Measurements from ENCODE around the gene IL17F. TPM values are rescaled to one million over a fixed set of nuclear protein-coding genes. Genes with fewer than 3 reads are reported as not detected.

Gene IL17F
- total RNA-seq, result not detected

DNA sequence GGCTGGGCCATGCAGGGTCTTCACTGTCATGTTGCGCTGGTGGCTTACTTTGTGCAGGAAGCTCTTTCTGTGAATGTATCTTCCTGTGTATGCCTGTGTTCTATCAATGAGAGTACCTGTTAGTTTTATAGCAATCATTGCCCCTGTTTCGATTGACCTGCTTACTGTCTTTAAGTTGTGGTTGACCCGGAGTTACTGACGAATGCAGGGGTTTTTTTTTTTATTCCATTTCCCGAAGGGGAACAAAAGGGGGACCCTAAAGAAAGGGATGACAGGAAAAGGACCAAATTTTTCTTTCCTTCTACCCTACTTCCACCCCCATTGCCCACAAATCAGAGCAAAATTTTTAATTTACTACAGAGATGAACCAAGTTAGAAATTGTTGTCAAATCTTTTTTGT is at the start of gene IL17F:
IL17F (minus strand) TSS at position 101 of the 400 bp plus-strand sequence; CDS start at position 30, 71 bp downstream.
- Histone ChIP-seq H3K27me3 (no peaks in the 10 kb centered on the region), H3K27ac (no peak within 1 kb of the TSS), H3K36me3 (no peaks in the 10 kb centered on the region), H3K4me3 (no peak within 1 kb of the TSS), H3K4me1 (no peaks in the 10 kb centered on the region), H3K9me3 (no peaks in the 10 kb centered on the region)
- ATAC-seq, result no peak
- intact Hi-C loops (cut with DNase I; ENCODE audit: low total_unique reads), result no loop called here
- TF ChIP-seq CTCF (IDR thresholded peaks at IDR 0.05 in 4 of 5, conservative IDR thresholded peaks at IDR 0.05 in 1 of 5) (no peak), POLR2A (IDR thresholded peaks at IDR 0.05) (no peak)
- in situ Hi-C loops (cut with MboI; ENCODE audit: low sequenced_read_pairs in 4 of 4), result loop anchor here in 1 of 4 donors (10.0 kb wide), 1 partner anchor 160 kb away; the partner anchor contains the start of gene PKHD1
- no peak for DNase-seq

- Histone ChIP-seq H3K36me3 (no peaks in the 10 kb centered on the region), H3K27me3 (no peaks in the 10 kb centered on the region), H3K27ac (no peak overlapping the region), H3K9me3 (no peaks in the 10 kb centered on the region), H3K4me1 (no peaks in the 10 kb centered on the region), H3K4me3 (no peak overlapping the region)
- in situ Hi-C loops (cut with MboI; ENCODE audit: low sequenced_read_pairs in 4 of 4), result loop anchor here in 3 of 4 donors (25.0 kb wide), 2 partner anchors 294 to 369 kb away; partner anchors contain the start of genes TMEM14A (in 3 of the 3) and TRAM2 (in 1 of the 3)
- no peak for ATAC-seq
- intact Hi-C loops (cut with DNase I; ENCODE audit: low total_unique reads), result no loop called here
- no peak for DNase-seq
- no peak for TF ChIP-seq CTCF (IDR thresholded peaks at IDR 0.05 in 4 of 5, conservative IDR thresholded peaks at IDR 0.05 in 1 of 5)
- TF ChIP-seq POLR2A (IDR thresholded peaks at IDR 0.05), result no peak
Measured at GRCh38 chr6:52293067-52293466, 48.8 kb upstream of the IL17F start.

GRCh38 chr6:52288841-52289240 is 44.5 kb upstream of the IL17F start:
- in situ Hi-C loops (cut with MboI; ENCODE audit: low sequenced_read_pairs in 4 of 4) (loop anchor here in 3 of 4 donors (10.0 to 25.0 kb wide), 3 partner anchors 126 to 373 kb away; partner anchors contain the start of genes TMEM14A (in 3 of the 3) and TRAM2 (in 1 of the 3)), intact Hi-C loops (cut with DNase I; ENCODE audit: low total_unique reads) (loop anchor here (5.0 to 10.0 kb wide), 4 partner anchors 73 to 706 kb away; partner anchors contain the start of genes EFHC1, GSTA4 and PAQR8)
- no peaks in the 10 kb centered on the region for H3K9me3 ChIP-seq
- H3K27ac ChIP-seq, result no peak overlapping the region
- H3K4me1 ChIP-seq, result peaks cover 11% of the 10 kb centered on the region in 2 donors
- ATAC-seq (no peak), DNase-seq (no peak)
- no peak for TF ChIP-seq POLR2A (IDR thresholded peaks at IDR 0.05)
- no peak for TF ChIP-seq CTCF (IDR thresholded peaks at IDR 0.05 in 4 of 5, conservative IDR thresholded peaks at IDR 0.05 in 1 of 5)
- H3K27me3 ChIP-seq, result no peaks in the 10 kb centered on the region
- H3K36me3 ChIP-seq, result no peaks in the 10 kb centered on the region
- H3K4me3 ChIP-seq, result no peak overlapping the region

DNA sequence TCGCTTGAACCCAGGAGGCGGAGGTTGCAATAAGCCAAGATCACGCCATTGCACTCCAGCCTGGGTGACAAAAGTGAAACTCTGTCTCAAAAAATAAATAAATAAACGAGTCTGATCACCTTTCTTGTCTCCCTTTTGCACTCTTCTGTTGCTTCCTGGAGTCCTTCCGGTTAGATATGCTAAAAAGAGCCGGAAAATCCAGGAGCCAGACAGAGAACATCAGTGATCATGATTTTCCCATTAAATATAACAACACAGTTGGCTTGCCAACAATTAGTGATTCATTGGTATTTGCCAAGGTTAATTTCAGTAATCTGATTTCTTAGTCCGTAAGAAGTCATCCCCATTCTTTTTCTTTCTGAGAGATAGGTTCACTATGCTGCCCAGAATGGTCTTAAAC is 43.9 kb upstream of the IL17F start:
- DNase-seq, result no peak
- Histone ChIP-seq H3K9me3 (no peaks in the 10 kb centered on the region), H3K4me1 (peaks cover 15 to 17% of the 10 kb centered on the region in 2 donors), H3K27ac (no peak overlapping the region), H3K36me3 (no peaks in the 10 kb centered on the region), H3K4me3 (no peak overlapping the region), H3K27me3 (no peaks in the 10 kb centered on the region)
- intact Hi-C loops (cut with DNase I; ENCODE audit: low total_unique reads) (loop anchor here (5.0 to 10.0 kb wide), 4 partner anchors 74 to 707 kb away; partner anchors contain the start of genes EFHC1, GSTA4 and PAQR8), in situ Hi-C loops (cut with MboI; ENCODE audit: low sequenced_read_pairs in 4 of 4) (loop anchor here in 3 of 4 donors (10.0 to 25.0 kb wide), 3 partner anchors 127 to 374 kb away; partner anchors contain the start of genes TMEM14A (in 3 of the 3) and TRAM2 (in 1 of the 3))
- ATAC-seq, result no peak
- no peak for TF ChIP-seq CTCF (IDR thresholded peaks at IDR 0.05 in 4 of 5, conservative IDR thresholded peaks at IDR 0.05 in 1 of 5)
- no peak for TF ChIP-seq POLR2A (IDR thresholded peaks at IDR 0.05)
